ENCODE measurements around the gene SLC15A5. TPM values are rescaled to one million over a fixed set of nuclear protein-coding genes. Genes with fewer than 3 reads are reported as not detected.

The SLC15A5 gene
- total RNA-seq, 1 donor from 2014 or later = not detected

GRCh38 chr12:16245209-16245608, 32.3 kb downstream of the SLC15A5 start:
- TF ChIP-seq, protein P1, sequence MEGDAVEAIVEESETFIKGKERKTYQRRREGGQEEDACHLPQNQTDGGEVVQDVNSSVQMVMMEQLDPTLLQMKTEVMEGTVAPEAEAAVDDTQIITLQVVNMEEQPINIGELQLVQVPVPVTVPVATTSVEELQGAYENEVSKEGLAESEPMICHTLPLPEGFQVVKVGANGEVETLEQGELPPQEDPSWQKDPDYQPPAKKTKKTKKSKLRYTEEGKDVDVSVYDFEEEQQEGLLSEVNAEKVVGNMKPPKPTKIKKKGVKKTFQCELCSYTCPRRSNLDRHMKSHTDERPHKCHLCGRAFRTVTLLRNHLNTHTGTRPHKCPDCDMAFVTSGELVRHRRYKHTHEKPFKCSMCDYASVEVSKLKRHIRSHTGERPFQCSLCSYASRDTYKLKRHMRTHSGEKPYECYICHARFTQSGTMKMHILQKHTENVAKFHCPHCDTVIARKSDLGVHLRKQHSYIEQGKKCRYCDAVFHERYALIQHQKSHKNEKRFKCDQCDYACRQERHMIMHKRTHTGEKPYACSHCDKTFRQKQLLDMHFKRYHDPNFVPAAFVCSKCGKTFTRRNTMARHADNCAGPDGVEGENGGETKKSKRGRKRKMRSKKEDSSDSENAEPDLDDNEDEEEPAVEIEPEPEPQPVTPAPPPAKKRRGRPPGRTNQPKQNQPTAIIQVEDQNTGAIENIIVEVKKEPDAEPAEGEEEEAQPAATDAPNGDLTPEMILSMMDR (IDR thresholded peaks at IDR 0.05; ENCODE audit: insufficient read depth, low read length, severe bottlenecking) = no peak
- Histone ChIP-seq H3K27me3 (ENCODE audit: control insufficient read depth, insufficient read depth, low read length) (no peaks in the 10 kb centered on the region), H3K4me3 (ENCODE audit: low read depth, low read length) (no peak overlapping the region), H3K36me3 (ENCODE audit: control insufficient read depth, insufficient read depth, low read length) (no peaks in the 10 kb centered on the region)
- no peak for DNase-seq (ENCODE audit: low read depth)
- FAIRE-seq = no peak

DNA sequence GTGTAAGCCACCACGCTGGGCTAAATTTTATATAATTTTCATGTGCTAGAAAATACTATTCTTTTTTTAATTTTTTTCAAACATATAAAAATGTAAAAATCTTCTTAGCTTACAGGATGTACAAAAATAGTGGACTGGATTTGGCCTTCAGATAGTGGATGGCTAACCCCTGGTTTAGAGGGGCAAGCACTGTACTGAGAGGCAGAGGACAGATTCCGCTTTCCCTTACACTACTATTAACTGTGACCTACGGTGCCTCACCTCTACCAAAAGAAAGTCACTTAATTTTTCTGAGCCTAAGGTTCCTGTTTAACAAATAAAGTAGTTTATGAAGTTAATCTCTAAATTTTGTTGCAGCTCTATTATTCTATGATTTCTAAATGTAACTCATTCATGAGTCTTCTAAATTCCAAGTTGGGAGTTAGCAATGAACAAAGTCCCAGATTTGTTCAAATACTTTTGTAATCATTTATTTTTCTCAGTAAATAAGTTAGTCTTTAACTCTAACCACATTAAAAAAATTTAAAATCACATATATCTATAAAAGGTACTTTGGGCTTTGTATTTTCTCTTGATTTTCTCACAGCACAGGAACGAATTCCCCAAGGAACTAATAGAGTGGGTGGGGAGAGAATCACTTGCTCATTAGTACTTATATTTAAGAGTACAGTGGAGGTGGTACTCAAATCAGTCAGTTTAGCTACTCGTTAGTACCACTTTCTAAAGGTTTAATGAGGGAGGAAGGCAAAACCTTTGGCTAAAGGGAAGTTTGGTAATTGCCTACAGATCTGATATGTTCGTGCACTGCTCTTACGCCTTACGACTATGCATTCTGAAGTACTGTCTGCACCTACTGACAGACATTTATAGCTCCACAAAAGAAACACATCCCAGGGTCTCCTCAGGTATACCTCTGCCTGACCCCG, 33.7 kb downstream of the SLC15A5 start:
- TF ChIP-seq, protein P1 (IDR thresholded peaks at IDR 0.05; ENCODE audit: insufficient read depth, low read length, severe bottlenecking) = no peak
- DNase-seq (ENCODE audit: low read depth) (no peak), FAIRE-seq (no peak)
- Histone ChIP-seq H3K36me3 (ENCODE audit: control insufficient read depth, insufficient read depth, low read length) (no peaks in the 10 kb centered on the region), H3K27me3 (ENCODE audit: control insufficient read depth, insufficient read depth, low read length) (no peaks in the 10 kb centered on the region), H3K4me3 (ENCODE audit: low read depth, low read length) (no peak overlapping the region)

DNA sequence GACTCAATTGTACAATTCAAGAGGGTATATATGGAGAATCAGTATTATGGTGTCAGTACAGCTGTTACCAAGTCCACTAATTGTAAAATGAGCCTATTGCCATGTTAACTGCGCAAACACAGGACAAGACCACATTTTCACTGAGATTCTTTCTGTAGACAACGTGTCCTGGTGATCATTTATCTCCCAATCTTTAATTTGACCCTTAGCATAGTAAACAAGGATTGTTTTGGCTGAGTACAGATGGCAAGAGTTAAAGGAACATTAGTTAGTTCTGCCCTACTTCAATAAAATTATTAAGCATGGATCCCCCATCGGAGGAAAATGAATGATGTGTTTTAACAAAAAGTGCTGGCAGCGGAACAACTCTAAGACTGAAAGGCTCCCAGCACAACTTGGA, 36.1 kb downstream of the SLC15A5 start:
- FAIRE-seq (no peak), DNase-seq (ENCODE audit: low read depth) (no peak)

GRCh38 chr12:16238661-16239060, 38.8 kb downstream of the SLC15A5 start:
- H3K27me3 ChIP-seq (ENCODE audit: control insufficient read depth, insufficient read depth, low read length) = no peaks in the 10 kb centered on the region
- H3K4me3 ChIP-seq (ENCODE audit: low read depth, low read length) = no peak overlapping the region
- DNase-seq (ENCODE audit: low read depth) (peak; percentile 48), FAIRE-seq (no peak)
- TF ChIP-seq, protein P1 (IDR thresholded peaks at IDR 0.05; ENCODE audit: insufficient read depth, low read length, severe bottlenecking) = no peak
- no peaks in the 10 kb centered on the region for H3K36me3 ChIP-seq (ENCODE audit: control insufficient read depth, insufficient read depth, low read length)

More for the DNA sequence above, 36.1 kb downstream of the SLC15A5 start:
- no peaks in the 10 kb centered on the region for H3K27me3 ChIP-seq (ENCODE audit: control insufficient read depth, insufficient read depth, low read length)
- H3K36me3 ChIP-seq (ENCODE audit: control insufficient read depth, insufficient read depth, low read length) = no peaks in the 10 kb centered on the region
- TF ChIP-seq, protein P1 (IDR thresholded peaks at IDR 0.05; ENCODE audit: insufficient read depth, low read length, severe bottlenecking) = no peak
- no peak overlapping the region for H3K4me3 ChIP-seq (ENCODE audit: low read depth, low read length)

DNA sequence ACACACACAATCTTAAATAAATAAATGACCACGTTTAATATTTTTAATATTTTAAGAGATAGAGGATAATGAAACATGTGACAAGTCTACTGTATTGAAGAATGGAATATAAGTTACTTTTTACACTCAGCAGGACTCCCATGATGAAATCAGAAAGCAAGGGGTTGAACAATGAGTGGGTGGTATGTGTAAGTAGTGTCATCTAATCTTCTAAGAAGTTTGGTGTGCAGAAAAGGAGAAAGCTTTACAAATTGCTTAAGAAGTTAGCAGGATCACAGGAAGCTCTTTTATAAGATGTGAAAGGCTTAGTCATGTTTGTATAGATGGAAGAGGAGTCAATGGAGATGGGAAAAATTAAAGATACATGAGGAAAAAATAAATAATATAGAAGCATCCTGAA, 47.8 kb downstream of the SLC15A5 start:
- TF ChIP-seq, protein P1 (IDR thresholded peaks at IDR 0.05; ENCODE audit: insufficient read depth, low read length, severe bottlenecking) = no peak
- Histone ChIP-seq H3K27me3 (ENCODE audit: control insufficient read depth, insufficient read depth, low read length) (no peaks in the 10 kb centered on the region), H3K4me3 (ENCODE audit: low read depth, low read length) (no peak overlapping the region), H3K36me3 (ENCODE audit: control insufficient read depth, insufficient read depth, low read length) (no peaks in the 10 kb centered on the region)
- no peak for FAIRE-seq
- peak; percentile 22 for DNase-seq (ENCODE audit: low read depth)

Data from bronchial epithelial cell (primary cell).